HUES48 (cell line): ENCODE measurements around the gene ZNF384.

Experiments used
- H3K27ac ChIP-seq: one replicate; pipeline ENCODE4 v1.7.0; 2013; ENCODE audit warnings: low read depth, low read length, inconsistent platforms
- H3K27me3 ChIP-seq: 2 replicates; pipeline ENCODE4 v1.6.1; 2013; ENCODE audit warnings: mild to moderate bottlenecking, low read length; ENCODE audit not compliant: control insufficient read depth, insufficient read depth
- H3K36me3 ChIP-seq: 2 replicates; pipeline ENCODE4 v1.6.1; 2013; ENCODE audit warnings: low read length; ENCODE audit not compliant: control insufficient read depth, insufficient read depth
- H3K4me1 ChIP-seq: 2 replicates; pipeline ENCODE4 v1.6.1; 2013; ENCODE audit warnings: mild to moderate bottlenecking, low read length; ENCODE audit not compliant: control insufficient read depth, insufficient read depth
- H3K4me3 ChIP-seq: 2 replicates; pipeline ENCODE4 v1.5.1; 2013; ENCODE audit warnings: mild to moderate bottlenecking, low read depth, low read length
- H3K9ac ChIP-seq: 2 replicates; pipeline ENCODE4 v1.6.1; 2013; ENCODE audit warnings: mild to moderate bottlenecking, low read depth, low read length, moderate library complexity
- H3K9me3 ChIP-seq: 2 replicates; pipeline ENCODE4 v1.6.1; 2013; ENCODE audit warnings: low read length; ENCODE audit not compliant: control insufficient read depth, insufficient read depth

The ZNF384 gene

GRCh38 chr12:6684609-6685008 is 4.6 kb downstream of the ZNF384 start:
- H3K36me3 ChIP-seq = peaks cover 39% of the 10 kb centered on the region
- H3K4me3 ChIP-seq = no peak overlapping the region
- no peaks in the 10 kb centered on the region for H3K9me3 ChIP-seq
- H3K27ac ChIP-seq = no peak overlapping the region
- no peak overlapping the region for H3K9ac ChIP-seq
- H3K27me3 ChIP-seq = no peaks in the 10 kb centered on the region
- 0 out of 2 replicates have a peak, but pooled peaks cover 14% of the 10 kb centered on the region for H3K4me1 ChIP-seq

DNA sequence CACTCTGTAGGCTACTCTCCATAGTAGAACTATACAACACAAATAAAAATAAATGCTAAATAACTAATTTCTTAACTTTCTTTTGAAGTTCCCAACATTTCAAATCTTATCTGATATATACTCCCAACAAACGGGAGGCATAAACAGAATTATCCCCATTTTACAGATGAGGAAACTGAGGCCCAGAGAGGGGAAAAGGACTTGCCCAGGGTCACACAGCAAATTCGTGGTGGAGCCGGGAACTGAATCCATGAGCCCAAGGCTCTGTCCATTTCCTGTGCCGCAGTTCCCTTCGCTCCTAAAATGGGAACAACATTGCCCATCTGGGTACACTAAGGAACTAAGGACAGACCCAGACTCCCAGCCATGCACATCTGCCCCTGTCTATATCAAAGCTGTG is 12.2 kb downstream of the ZNF384 start:
- Histone ChIP-seq H3K9me3 (no peaks in the 10 kb centered on the region), H3K9ac (no peak overlapping the region), H3K27me3 (no peaks in the 10 kb centered on the region), H3K4me1 (no peaks in the 10 kb centered on the region), H3K4me3 (no peak overlapping the region), H3K36me3 (peaks cover 92% of the 10 kb centered on the region), H3K27ac (no peak overlapping the region)

DNA sequence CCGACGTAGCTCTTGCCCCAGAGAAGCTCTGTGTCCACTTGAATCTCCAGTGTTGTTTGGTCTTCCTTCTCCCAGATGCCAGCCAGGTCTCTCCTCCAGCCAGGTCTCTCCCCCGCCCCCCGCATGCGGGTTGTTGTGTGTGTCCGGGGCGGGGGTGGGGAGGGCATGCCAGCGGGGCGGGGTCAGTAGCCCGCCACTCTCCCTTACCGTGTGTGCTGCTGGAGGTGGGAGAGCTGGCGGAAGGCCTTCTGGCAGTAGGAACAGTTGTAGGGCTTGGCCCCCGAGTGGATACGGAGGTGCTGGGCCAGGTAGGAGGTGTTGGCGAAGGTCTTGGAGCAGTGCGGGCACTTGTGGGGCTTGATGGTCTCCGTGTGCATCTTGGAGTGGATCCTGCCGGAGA is 17.0 kb downstream of the ZNF384 start:
- Histone ChIP-seq H3K36me3 (peaks cover 93% of the 10 kb centered on the region), H3K4me1 (no peaks in the 10 kb centered on the region), H3K9me3 (no peaks in the 10 kb centered on the region), H3K27me3 (no peaks in the 10 kb centered on the region), H3K9ac (no peak overlapping the region), H3K4me3 (no peak overlapping the region), H3K27ac (no peak overlapping the region)

DNA sequence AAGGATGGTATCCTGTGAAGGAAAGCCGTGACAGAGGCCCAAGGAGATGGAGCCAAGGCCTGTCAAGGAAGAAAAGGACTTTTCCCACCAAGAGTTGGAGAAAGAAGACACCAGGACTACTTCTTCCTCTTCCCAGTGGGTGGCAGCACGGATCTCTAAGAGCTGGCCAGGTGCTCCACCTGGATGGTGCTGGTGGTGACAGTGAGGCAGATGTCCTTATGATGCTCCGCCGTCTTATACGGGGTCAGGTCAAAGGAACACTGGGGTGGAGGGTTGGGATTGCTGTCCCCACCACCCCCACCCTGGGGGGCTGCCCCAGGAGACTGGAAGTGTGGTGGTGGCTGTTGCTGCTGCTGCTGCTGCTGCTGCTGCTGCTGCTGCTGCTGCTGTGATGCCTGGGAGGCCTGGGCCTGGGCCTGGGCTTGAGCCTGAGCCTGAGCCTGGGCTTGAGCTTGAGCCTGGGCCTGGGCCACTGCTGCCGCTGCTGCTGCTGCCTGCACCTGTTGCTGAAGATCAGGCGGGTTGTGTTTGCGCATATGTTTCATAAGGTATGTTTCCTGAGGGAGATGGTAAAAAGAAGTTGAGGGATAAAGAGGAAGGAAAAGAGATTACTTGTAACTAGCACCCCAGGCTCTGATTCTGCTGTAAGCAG is 21.5 kb downstream of the ZNF384 start:
- H3K4me3 ChIP-seq = no peak overlapping the region
- no peaks in the 10 kb centered on the region for H3K27me3 ChIP-seq
- no peak overlapping the region for H3K27ac ChIP-seq
- H3K9ac ChIP-seq = no peak overlapping the region
- no peaks in the 10 kb centered on the region for H3K9me3 ChIP-seq
- H3K36me3 ChIP-seq = peaks cover 56% of the 10 kb centered on the region
- H3K4me1 ChIP-seq = no peaks in the 10 kb centered on the region

DNA sequence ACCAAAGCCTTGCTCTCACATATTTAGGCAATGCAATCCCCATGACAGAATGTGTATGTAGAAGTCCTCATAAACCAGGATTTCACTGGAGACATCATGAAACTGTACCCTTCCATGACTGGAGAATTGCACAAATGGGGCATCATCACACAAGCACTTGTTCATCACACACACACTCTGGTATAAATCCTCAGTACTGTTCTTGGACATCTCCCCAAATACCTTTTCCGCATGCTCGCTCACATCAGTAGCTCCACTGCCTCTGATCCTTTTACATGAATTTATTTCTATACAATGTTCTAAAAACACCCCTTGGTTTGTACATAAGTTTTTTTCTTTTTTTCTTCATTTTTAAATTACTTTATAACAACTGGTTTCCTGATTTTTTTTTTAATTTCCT is 23.0 kb downstream of the ZNF384 start:
- peaks cover 43% of the 10 kb centered on the region for H3K36me3 ChIP-seq
- H3K4me1 ChIP-seq = no peaks in the 10 kb centered on the region
- no peak overlapping the region for H3K9ac ChIP-seq
- H3K27me3 ChIP-seq = no peaks in the 10 kb centered on the region
- no peak overlapping the region for H3K4me3 ChIP-seq
- H3K27ac ChIP-seq = no peak overlapping the region
- no peaks in the 10 kb centered on the region for H3K9me3 ChIP-seq

- Histone ChIP-seq H3K4me1 (no peaks in the 10 kb centered on the region), H3K27me3 (no peaks in the 10 kb centered on the region), H3K27ac (no peak overlapping the region), H3K4me3 (no peak overlapping the region), H3K36me3 (peaks cover 30% of the 10 kb centered on the region), H3K9me3 (no peaks in the 10 kb centered on the region), H3K9ac (no peak overlapping the region)
Observed at GRCh38 chr12:6664902-6665301, 24.3 kb downstream of the ZNF384 start.

- no peaks in the 10 kb centered on the region for H3K27me3 ChIP-seq
- peak within 1 kb of the TSS; percentile 98 for H3K4me3 ChIP-seq
- H3K27ac ChIP-seq = peak within 1 kb of the TSS; percentile 88
- H3K4me1 ChIP-seq = no peaks in the 10 kb centered on the region
- peak within 1 kb of the TSS; percentile 80 for H3K9ac ChIP-seq
- peaks cover 15% of the 10 kb centered on the region for H3K36me3 ChIP-seq
- H3K9me3 ChIP-seq = no peaks in the 10 kb centered on the region
Observed at GRCh38 chr12:6662906-6663742, 26.1 kb downstream of the ZNF384 start, which contains the start of gene ING4. Gene ING4 (minus strand): TSS chr12:6663119. CDS start chr12:6663101, 18 bp downstream.

DNA sequence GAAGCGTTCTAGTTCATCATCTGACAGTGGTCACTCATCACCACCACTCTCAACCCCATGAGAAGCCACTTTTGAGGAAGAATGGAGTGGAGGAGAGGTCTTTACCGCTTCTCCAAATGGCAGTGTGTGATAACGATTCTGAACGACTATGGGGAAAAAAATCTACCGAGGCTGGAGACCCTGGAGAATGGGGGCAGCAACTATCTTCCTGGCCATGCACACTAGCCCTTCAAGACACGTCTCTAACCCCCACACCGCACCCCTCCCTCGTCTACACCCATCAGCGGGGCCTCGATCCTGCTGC is 26.6 kb downstream of the ZNF384 start:
- peaks cover 9% of the 10 kb centered on the region for H3K36me3 ChIP-seq
- no peaks in the 10 kb centered on the region for H3K9me3 ChIP-seq
- no peaks in the 10 kb centered on the region for H3K4me1 ChIP-seq
- peak overlapping the region; percentile 80 for H3K9ac ChIP-seq
- peak overlapping the region; percentile 85 for H3K27ac ChIP-seq
- no peaks in the 10 kb centered on the region for H3K27me3 ChIP-seq
- H3K4me3 ChIP-seq = peak overlapping the region; percentile 98

GRCh38 chr12:6653987-6654386 is 35.2 kb downstream of the ZNF384 start:
- Histone ChIP-seq H3K4me3 (no peak overlapping the region), H3K36me3 (peaks cover 47% of the 10 kb centered on the region), H3K9me3 (no peaks in the 10 kb centered on the region), H3K27ac (no peak overlapping the region), H3K9ac (no peak overlapping the region), H3K4me1 (no peaks in the 10 kb centered on the region), H3K27me3 (no peaks in the 10 kb centered on the region)

DNA sequence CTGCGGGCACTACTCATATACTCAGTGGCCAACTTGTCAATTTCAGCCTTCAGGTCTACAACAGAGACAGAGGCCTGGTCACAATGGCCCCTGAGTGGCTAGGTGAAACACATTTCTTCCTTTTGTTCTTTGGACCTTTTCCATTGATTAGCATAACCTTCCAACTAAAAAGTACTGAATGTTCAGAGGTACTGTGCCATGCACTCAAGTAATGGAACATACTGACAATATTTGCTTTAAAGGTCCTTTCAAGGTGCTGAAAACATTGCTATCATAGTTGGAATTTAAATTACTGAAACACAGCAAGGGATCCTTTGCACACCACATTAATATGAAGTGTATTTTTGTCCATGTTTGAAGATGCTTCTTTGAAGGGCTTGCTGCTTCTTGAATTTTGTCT is 35.8 kb downstream of the ZNF384 start:
- no peaks in the 10 kb centered on the region for H3K4me1 ChIP-seq
- no peaks in the 10 kb centered on the region for H3K9me3 ChIP-seq
- no peak overlapping the region for H3K4me3 ChIP-seq
- no peak overlapping the region for H3K9ac ChIP-seq
- peaks cover 49% of the 10 kb centered on the region for H3K36me3 ChIP-seq
- H3K27me3 ChIP-seq = no peaks in the 10 kb centered on the region
- H3K27ac ChIP-seq = no peak overlapping the region

GRCh38 chr12:6652391-6652790 is 36.8 kb downstream of the ZNF384 start:
- no peaks in the 10 kb centered on the region for H3K27me3 ChIP-seq
- H3K36me3 ChIP-seq = peaks cover 49% of the 10 kb centered on the region
- no peaks in the 10 kb centered on the region for H3K9me3 ChIP-seq
- H3K4me1 ChIP-seq = no peaks in the 10 kb centered on the region
- H3K9ac ChIP-seq = no peak overlapping the region
- H3K4me3 ChIP-seq = no peak overlapping the region
- H3K27ac ChIP-seq = no peak overlapping the region
